BE2C (cell line): ENCODE results near the gene EXT2.

Experiments used
- DNase-seq: peaks from one replicate; pipeline ENCODE4 v3.0.0-alpha.2; 2020
- H3K27me3 ChIP-seq: fragments of 250-450 bp; sonication (Bioruptor Pico); 2 replicates; pipeline ENCODE4 v1.5.1; 2020; ENCODE audit warnings: mild to moderate bottlenecking
- H3K36me3 ChIP-seq: fragments of 250-450 bp; sonication (Bioruptor Pico); 2 replicates; pipeline ENCODE4 v1.5.1; 2020; ENCODE audit warnings: mild to moderate bottlenecking
- H3K4me1 ChIP-seq: fragments of 250-450 bp; sonication (Bioruptor Pico); 2 replicates; pipeline ENCODE4 v1.5.1; 2020
- H3K4me3 ChIP-seq: 2 replicates; pipeline ENCODE4 v1.5.1; 2011; ENCODE audit warnings: low read depth, low read length
- H3K9me3 ChIP-seq: fragments of 250-450 bp; sonication (Bioruptor Pico); 2 replicates; pipeline ENCODE4 v1.5.1; 2020
- CTCF ChIP-seq: IDR thresholded peaks from 2 replicates; pipeline ENCODE4 v1.5.1; 2012; ENCODE audit warnings: mild to moderate bottlenecking, low read depth, low read length

The EXT2 gene

GRCh38 chr11:44229098-44229497, 133.6 kb downstream of the EXT2 start:
- no peak for DNase-seq
- no peak for TF ChIP-seq CTCF
- H3K36me3 ChIP-seq: no peaks in the 10 kb centered on the region
- no peaks in the 10 kb centered on the region for H3K4me1 ChIP-seq
- H3K4me3 ChIP-seq: no peak overlapping the region
- no peaks in the 10 kb centered on the region for H3K9me3 ChIP-seq
- no peaks in the 10 kb centered on the region for H3K27me3 ChIP-seq

GRCh38 chr11:44229624-44230023, 134.1 kb downstream of the EXT2 start:
- Histone ChIP-seq H3K4me3 (no peak overlapping the region), H3K36me3 (no peaks in the 10 kb centered on the region), H3K4me1 (no peaks in the 10 kb centered on the region), H3K9me3 (no peaks in the 10 kb centered on the region), H3K27me3 (no peaks in the 10 kb centered on the region)
- DNase-seq: no peak
- no peak for TF ChIP-seq CTCF

- Histone ChIP-seq H3K4me1 (no peaks in the 10 kb centered on the region), H3K27me3 (no peaks in the 10 kb centered on the region), H3K4me3 (no peak overlapping the region), H3K9me3 (no peaks in the 10 kb centered on the region), H3K36me3 (no peaks in the 10 kb centered on the region)
- DNase-seq: no peak
- TF ChIP-seq CTCF: no peak
Measured at GRCh38 chr11:44235765-44236201, 140.3 kb downstream of the EXT2 start.

- H3K4me3 ChIP-seq: no peak overlapping the region
- H3K4me1 ChIP-seq: no peaks in the 10 kb centered on the region
- DNase-seq: no peak
- no peaks in the 10 kb centered on the region for H3K27me3 ChIP-seq
- no peaks in the 10 kb centered on the region for H3K9me3 ChIP-seq
- H3K36me3 ChIP-seq: no peaks in the 10 kb centered on the region
- TF ChIP-seq CTCF: no peak
Measured at GRCh38 chr11:44236296-44236695, 140.8 kb downstream of the EXT2 start.

- H3K4me3 ChIP-seq: no peak overlapping the region
- no peak for DNase-seq
- no peak for TF ChIP-seq CTCF
- no peaks in the 10 kb centered on the region for H3K27me3 ChIP-seq
- H3K9me3 ChIP-seq: no peaks in the 10 kb centered on the region
- H3K36me3 ChIP-seq: no peaks in the 10 kb centered on the region
- H3K4me1 ChIP-seq: no peaks in the 10 kb centered on the region
Measured at GRCh38 chr11:44237156-44237555, 141.7 kb downstream of the EXT2 start.

- Histone ChIP-seq H3K4me3 (no peak overlapping the region), H3K36me3 (no peaks in the 10 kb centered on the region), H3K9me3 (no peaks in the 10 kb centered on the region), H3K4me1 (no peaks in the 10 kb centered on the region), H3K27me3 (no peaks in the 10 kb centered on the region)
- no peak for TF ChIP-seq CTCF
- DNase-seq: no peak
Measured at GRCh38 chr11:44241851-44242250, 146.4 kb downstream of the EXT2 start.
